WTC11 (cell line): ENCODE results near the gene DMXL1. TPM values are rescaled to one million over a fixed set of nuclear protein-coding genes. Genes with fewer than 3 reads are reported as not detected.
"Not testable (repeated sequence)": the region's sequence is repeated elsewhere in the genome, so short reads cannot be mapped to it uniquely, and the experiment has no call there.

Source experiments
- ATAC-seq: fragments of 200-7000 bp; cut with Tn5 transposase; 2 replicates; pipeline ENCODE4 v1.10.0; 2021; ENCODE audit warnings: mild to moderate bottlenecking, moderate library complexity
- CTCF ChIA-PET: fragments of 300-600 bp; sonication (Branson Sonifier 250); formaldehyde crosslinking; loops from one replicate; lab custom pipeline; 2021; ENCODE audit warnings: antibody characterized with exemption; lab: Charles Lee
- POLR2A ChIA-PET: fragments of 350-600 bp; sonication (Branson Sonifier 250); formaldehyde crosslinking; loops from one replicate; lab custom pipeline; 2021; ENCODE audit warnings: antibody characterized with exemption; lab: Charles Lee
- DNase-seq: peaks from one replicate; pipeline ENCODE4 v3.0.0; 2021; ENCODE audit warnings: low spot score
- H3K27ac Mint-ChIP-seq: 2 replicates; pipeline ENCODE4 v1.8.0; 2021; ENCODE audit warnings: mixed read lengths
- H3K27me3 Mint-ChIP-seq: 2 replicates; pipeline ENCODE4 v1.8.0; 2021; ENCODE audit warnings: low read depth, mild to moderate bottlenecking, moderate library complexity, mixed read lengths
- H3K36me3 Mint-ChIP-seq: 2 replicates; pipeline ENCODE4 v1.8.0; 2021; ENCODE audit warnings: mixed read lengths
- H3K4me1 Mint-ChIP-seq: 2 replicates; pipeline ENCODE4 v1.8.0; 2022; ENCODE audit warnings: mixed read lengths
- H3K4me3 Mint-ChIP-seq: 2 replicates; pipeline ENCODE4 v1.8.0; 2021; ENCODE audit warnings: mild to moderate bottlenecking, moderate library complexity, mixed read lengths
- H3K9me3 Mint-ChIP-seq: 2 replicates; pipeline ENCODE4 v1.8.0; 2021; ENCODE audit warnings: mixed read lengths
- CREB1 ChIP-seq: sonication (generic); formaldehyde crosslinking; IDR thresholded peaks from 2 replicates; pipeline ENCODE4 v1.8.0; 2023; ENCODE audit warnings: mild to moderate bottlenecking, missing genetic modification reagents
- FOXP1 ChIP-seq: sonication (generic); formaldehyde crosslinking; IDR thresholded peaks from 2 replicates; pipeline ENCODE4 v1.8.0; 2022; ENCODE audit warnings: missing genetic modification reagents, mild to moderate bottlenecking, moderate library complexity, borderline replicate concordance
- NFATC4 ChIP-seq: fragments of 250-450 bp; sonication (Bioruptor Pico); IDR thresholded peaks from 2 replicates; pipeline ENCODE4 v1.9.0; 2021; ENCODE audit warnings: mild to moderate bottlenecking
- total RNA-seq: library from RNA; stranded (reverse); gene quantifications from 3 replicates; pipeline ENCODE4 v1.2.3, GENCODE V29; 2021
- TF ChIP-seq, protein P1 (sequence below): fragments of 250-450 bp; sonication (Bioruptor Pico); IDR thresholded peaks from 2 replicates; pipeline ENCODE4 v1.8.0; 2021; ENCODE audit warnings: mild to moderate bottlenecking
- TF ChIP-seq, protein P2 (sequence below): fragments of 250-450 bp; sonication (Bioruptor Pico); IDR thresholded peaks from 2 replicates; pipeline ENCODE4 v1.9.0; 2021; ENCODE audit warnings: moderate library complexity, mild to moderate bottlenecking, inconsistent platforms, borderline replicate concordance
- TF ChIP-seq, protein P3 (sequence below): sonication (generic); formaldehyde crosslinking; conservative IDR thresholded peaks from 2 replicates; pipeline ENCODE4 v1.8.1; 2023; ENCODE audit warnings: mild to moderate bottlenecking, low read depth, missing genetic modification reagents, moderate library complexity
- TF ChIP-seq, protein P4 (sequence below): sonication (generic); formaldehyde crosslinking; IDR thresholded peaks from 2 replicates; pipeline ENCODE4 v1.8.0; 2022; ENCODE audit warnings: mild to moderate bottlenecking, missing genetic modification reagents
- TF ChIP-seq, protein P5 (sequence below): sonication (generic); formaldehyde crosslinking; conservative IDR thresholded peaks from 2 replicates; pipeline ENCODE4 v1.8.1; 2022; ENCODE audit warnings: mild to moderate bottlenecking, missing genetic modification reagents
- TF ChIP-seq, protein P6 (sequence below): sonication (generic); formaldehyde crosslinking; IDR thresholded peaks from 2 replicates; pipeline ENCODE4 v1.8.1; 2023; ENCODE audit warnings: mild to moderate bottlenecking, missing genetic modification reagents, moderate library complexity

DMXL1 gene
- total RNA-seq, 1 experiment from 2014 or later, result 43.7 TPM

DNA sequence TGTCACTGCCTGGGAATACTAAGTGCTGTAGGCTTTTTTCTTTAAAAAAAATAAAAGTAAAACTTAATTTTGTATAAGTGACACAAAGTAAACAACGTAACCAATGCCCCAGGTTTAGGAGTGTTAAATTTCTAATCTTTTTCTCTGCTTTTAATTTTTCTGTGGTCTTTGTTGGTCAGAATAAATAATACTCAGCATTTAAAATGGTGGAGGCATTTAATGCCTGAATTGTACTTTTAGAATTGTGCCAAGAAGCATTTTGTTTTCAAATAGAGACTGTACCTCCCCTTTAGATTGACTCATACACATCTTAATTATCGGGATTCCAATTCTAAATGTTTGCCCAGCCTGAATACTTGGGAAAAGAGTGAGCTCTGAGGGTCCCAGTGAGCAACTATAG lies 1.6 kb downstream of the DMXL1 start (continued):
- TF ChIP-seq, protein P1, sequence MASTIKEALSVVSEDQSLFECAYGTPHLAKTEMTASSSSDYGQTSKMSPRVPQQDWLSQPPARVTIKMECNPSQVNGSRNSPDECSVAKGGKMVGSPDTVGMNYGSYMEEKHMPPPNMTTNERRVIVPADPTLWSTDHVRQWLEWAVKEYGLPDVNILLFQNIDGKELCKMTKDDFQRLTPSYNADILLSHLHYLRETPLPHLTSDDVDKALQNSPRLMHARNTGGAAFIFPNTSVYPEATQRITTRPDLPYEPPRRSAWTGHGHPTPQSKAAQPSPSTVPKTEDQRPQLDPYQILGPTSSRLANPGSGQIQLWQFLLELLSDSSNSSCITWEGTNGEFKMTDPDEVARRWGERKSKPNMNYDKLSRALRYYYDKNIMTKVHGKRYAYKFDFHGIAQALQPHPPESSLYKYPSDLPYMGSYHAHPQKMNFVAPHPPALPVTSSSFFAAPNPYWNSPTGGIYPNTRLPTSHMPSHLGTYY, result no peak

DNA sequence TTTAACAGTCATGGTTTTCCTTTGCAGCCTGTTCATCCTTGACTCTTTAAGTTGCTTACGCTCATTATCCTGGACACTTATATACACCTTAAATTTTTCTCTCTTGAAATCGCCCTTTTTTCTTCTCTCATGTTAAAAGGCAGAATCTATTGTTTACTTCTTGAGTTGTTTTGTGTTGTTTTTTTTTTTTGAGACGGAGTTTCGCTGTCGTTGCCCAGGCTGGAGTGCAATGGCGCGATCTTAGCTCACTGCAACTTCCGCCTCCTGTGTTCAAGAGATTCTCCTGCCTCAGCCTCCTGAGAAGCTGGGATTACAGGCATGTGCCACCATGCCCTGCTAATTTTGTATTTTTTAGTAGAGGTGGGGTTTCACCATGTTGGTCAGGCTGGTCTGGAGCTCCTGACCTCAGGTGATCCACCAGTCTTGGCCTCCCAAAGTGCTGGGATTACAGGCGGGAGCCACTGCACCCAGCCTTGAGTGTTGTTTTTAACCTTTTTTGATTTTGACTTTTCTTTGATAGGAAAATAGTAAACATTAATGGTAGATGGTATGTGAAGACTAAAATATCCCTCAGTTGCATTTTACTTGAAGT lies 3.0 kb downstream of the DMXL1 start:
- peak overlapping the region; percentile 48 for H3K4me3 Mint-ChIP-seq

DNA sequence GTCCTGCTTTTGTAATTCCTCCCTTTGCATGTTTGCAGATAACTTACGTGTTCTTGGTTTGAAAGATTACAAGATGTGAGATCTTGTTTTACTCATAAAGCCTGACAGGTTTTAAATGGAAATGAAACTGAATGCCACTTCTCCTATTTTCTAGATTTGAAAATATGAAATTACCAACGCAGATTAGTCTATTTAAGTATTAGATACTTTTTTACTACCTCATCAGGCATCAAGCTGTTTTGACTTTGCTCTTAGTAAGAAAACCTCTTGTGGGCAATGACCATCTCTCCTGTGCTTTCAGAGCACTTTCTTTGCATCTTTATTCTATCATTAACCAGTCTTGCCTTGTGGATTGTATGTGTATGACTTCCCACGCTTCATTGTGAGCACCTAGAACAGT lies 3.5 kb downstream of the DMXL1 start:
- Mint-ChIP-seq H3K4me3 (peak overlapping the region; percentile 48), H3K4me1 (peaks cover 49% of the 10 kb centered on the region), H3K9me3 (no peaks in the 10 kb centered on the region), H3K36me3 (no peaks in the 10 kb centered on the region), H3K27me3 (no peaks in the 10 kb centered on the region), H3K27ac (peak overlapping the region; percentile 88)
- ChIA-PET POLR2A (no interaction called here), CTCF (interaction anchor here (0.6 kb wide), 1 partner anchor 165 kb away, joined by 3 read pairs; no protein-coding TSS in a partner anchor)
- ATAC-seq (no peak), DNase-seq (no peak)
- no peak for TF ChIP-seq NFATC4 (CRISPR knock-in tag)
- no peak for TF ChIP-seq FOXP1
- TF ChIP-seq, protein P2, sequence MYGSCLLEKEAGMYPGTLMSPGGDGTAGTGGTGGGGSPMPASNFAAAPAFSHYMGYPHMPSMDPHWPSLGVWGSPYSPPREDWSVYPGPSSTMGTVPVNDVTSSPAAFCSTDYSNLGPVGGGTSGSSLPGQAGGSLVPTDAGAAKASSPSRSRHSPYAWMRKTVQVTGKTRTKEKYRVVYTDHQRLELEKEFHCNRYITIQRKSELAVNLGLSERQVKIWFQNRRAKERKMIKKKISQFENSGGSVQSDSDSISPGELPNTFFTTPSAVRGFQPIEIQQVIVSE (CRISPR knock-in tag), result no peak
- TF ChIP-seq, protein P3, sequence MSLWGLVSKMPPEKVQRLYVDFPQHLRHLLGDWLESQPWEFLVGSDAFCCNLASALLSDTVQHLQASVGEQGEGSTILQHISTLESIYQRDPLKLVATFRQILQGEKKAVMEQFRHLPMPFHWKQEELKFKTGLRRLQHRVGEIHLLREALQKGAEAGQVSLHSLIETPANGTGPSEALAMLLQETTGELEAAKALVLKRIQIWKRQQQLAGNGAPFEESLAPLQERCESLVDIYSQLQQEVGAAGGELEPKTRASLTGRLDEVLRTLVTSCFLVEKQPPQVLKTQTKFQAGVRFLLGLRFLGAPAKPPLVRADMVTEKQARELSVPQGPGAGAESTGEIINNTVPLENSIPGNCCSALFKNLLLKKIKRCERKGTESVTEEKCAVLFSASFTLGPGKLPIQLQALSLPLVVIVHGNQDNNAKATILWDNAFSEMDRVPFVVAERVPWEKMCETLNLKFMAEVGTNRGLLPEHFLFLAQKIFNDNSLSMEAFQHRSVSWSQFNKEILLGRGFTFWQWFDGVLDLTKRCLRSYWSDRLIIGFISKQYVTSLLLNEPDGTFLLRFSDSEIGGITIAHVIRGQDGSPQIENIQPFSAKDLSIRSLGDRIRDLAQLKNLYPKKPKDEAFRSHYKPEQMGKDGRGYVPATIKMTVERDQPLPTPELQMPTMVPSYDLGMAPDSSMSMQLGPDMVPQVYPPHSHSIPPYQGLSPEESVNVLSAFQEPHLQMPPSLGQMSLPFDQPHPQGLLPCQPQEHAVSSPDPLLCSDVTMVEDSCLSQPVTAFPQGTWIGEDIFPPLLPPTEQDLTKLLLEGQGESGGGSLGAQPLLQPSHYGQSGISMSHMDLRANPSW (CRISPR knock-in tag), result no peak
- TF ChIP-seq, protein P4, sequence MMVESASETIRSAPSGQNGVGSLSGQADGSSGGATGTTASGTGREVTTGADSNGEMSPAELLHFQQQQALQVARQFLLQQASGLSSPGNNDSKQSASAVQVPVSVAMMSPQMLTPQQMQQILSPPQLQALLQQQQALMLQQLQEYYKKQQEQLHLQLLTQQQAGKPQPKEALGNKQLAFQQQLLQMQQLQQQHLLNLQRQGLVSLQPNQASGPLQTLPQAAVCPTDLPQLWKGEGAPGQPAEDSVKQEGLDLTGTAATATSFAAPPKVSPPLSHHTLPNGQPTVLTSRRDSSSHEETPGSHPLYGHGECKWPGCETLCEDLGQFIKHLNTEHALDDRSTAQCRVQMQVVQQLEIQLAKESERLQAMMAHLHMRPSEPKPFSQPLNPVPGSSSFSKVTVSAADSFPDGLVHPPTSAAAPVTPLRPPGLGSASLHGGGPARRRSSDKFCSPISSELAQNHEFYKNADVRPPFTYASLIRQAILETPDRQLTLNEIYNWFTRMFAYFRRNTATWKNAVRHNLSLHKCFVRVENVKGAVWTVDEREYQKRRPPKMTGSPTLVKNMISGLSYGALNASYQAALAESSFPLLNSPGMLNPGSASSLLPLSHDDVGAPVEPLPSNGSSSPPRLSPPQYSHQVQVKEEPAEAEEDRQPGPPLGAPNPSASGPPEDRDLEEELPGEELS (CRISPR knock-in tag), result no peak

More for the DNA sequence above, 3.0 kb downstream of the DMXL1 start:
- H3K4me1 Mint-ChIP-seq, result peaks cover 43% of the 10 kb centered on the region
- ATAC-seq, H3K27me3 Mint-ChIP-seq, H3K36me3 Mint-ChIP-seq, H3K9me3 Mint-ChIP-seq, POLR2A ChIA-PET, DNase-seq: not testable (repeated sequence)
- CTCF ChIA-PET, result interaction anchor here (0.8 kb wide), 1 partner anchor 86 kb away, joined by 3 read pairs; the partner anchor contains the start of gene DTWD2
- H3K27ac Mint-ChIP-seq, result peak overlapping the region; percentile 88

DNA sequence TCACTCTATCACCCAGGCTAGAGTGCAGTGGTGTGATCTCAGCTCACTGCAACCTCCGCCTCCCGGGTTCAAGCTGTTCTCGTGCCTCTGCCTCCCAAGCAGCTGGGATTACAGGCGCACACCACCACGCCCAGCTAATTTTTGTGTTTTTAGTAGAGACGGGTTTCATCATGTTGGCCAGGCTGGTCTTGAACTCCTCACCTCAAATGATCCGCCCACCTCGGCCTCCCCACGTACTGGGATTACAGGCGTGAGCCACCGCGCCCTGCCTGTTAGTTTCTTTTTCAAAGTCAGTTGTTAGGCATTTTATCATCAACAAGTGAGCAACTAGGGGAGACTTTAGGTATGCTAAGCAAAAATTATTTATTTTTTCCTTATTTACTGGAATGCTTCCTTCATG lies 4.4 kb downstream of the DMXL1 start:
- DNase-seq, ATAC-seq, H3K4me3 Mint-ChIP-seq, CTCF ChIA-PET, H3K27me3 Mint-ChIP-seq, H3K9me3 Mint-ChIP-seq, H3K36me3 Mint-ChIP-seq, H3K27ac Mint-ChIP-seq, POLR2A ChIA-PET: not testable (repeated sequence)
- peaks cover 57% of the 10 kb centered on the region for H3K4me1 Mint-ChIP-seq

DNA sequence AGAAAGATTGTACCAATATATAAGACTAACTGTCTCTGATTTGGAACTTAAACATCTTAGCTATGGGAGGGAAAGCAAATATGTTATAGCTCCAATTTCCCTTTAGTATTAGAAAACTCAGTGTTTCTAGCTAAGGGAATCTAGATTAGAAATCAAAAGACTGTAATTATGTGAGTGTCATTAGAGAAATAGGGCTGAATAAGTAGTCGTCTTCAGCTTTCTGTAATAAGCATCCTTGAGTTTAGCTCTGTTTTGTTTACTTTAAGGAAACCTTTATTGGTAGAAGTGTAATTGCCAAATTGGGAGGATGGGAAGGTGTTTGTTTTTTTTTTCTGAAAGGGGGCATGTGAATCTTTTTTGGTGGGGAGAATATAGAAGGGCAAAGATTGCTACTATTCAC lies 5.2 kb downstream of the DMXL1 start:
- Mint-ChIP-seq H3K27me3 (no peaks in the 10 kb centered on the region), H3K36me3 (no peaks in the 10 kb centered on the region), H3K27ac (peak overlapping the region; percentile 81), H3K9me3 (no peaks in the 10 kb centered on the region), H3K4me3 (no peak overlapping the region), H3K4me1 (peaks cover 65% of the 10 kb centered on the region)
- ATAC-seq (no peak), DNase-seq (no peak)
- TF ChIP-seq, protein P5, sequence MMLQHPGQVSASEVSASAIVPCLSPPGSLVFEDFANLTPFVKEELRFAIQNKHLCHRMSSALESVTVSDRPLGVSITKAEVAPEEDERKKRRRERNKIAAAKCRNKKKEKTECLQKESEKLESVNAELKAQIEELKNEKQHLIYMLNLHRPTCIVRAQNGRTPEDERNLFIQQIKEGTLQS (CRISPR knock-in tag), result no peak
- TF ChIP-seq, protein P6, sequence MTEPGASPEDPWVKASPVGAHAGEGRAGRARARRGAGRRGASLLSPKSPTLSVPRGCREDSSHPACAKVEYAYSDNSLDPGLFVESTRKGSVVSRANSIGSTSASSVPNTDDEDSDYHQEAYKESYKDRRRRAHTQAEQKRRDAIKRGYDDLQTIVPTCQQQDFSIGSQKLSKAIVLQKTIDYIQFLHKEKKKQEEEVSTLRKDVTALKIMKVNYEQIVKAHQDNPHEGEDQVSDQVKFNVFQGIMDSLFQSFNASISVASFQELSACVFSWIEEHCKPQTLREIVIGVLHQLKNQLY (CRISPR knock-in tag), result no peak
- no peak for TF ChIP-seq CREB1
- ChIA-PET CTCF (no interaction called here), POLR2A (no interaction called here)
